Measurements from ENCODE around the gene LRRTM1. TPM values are rescaled to one million over a fixed set of nuclear protein-coding genes. Genes with fewer than 3 reads are reported as not detected.
A peak's percentile ranks its signal among the peaks of the same experiment; 100 is the strongest.

LRRTM1 gene
- polyA plus RNA-seq, 1 donor from 2014 or later: 0.61 TPM

- no peak overlapping the region for H3K27ac ChIP-seq (ENCODE audit: low read length)
- H4K20me1 ChIP-seq (ENCODE audit: insufficient read depth): no peaks in the 10 kb centered on the region
- no peak overlapping the region for H3K4me2 ChIP-seq (ENCODE audit: low read length)
- H3K9me3 ChIP-seq (ENCODE audit: low read length): no peaks in the 10 kb centered on the region
- no peaks in the 10 kb centered on the region for H3F3A ChIP-seq (ENCODE audit: insufficient read depth, low read length, poor library complexity, severe bottlenecking)
- H2AFZ ChIP-seq (ENCODE audit: low read depth, low read length): no peak overlapping the region
- H3K4me3 ChIP-seq (ENCODE audit: low read length): peak overlapping the region; percentile 31
- no peak overlapping the region for H3K9ac ChIP-seq (ENCODE audit: low read length)
- H3K36me3 ChIP-seq (ENCODE audit: insufficient read depth, low read length): no peaks in the 10 kb centered on the region
- peaks cover 46% of the 10 kb centered on the region for H3K27me3 ChIP-seq (ENCODE audit: insufficient read depth, low read depth, low read length)
- no peaks in the 10 kb centered on the region for H3K79me2 ChIP-seq (replicated peaks; ENCODE audit: insufficient read depth, low read length)
- no peak for TF ChIP-seq EP300 (conservative IDR thresholded peaks at IDR 0.05; ENCODE audit: poor library complexity, severe bottlenecking)
- TF ChIP-seq SMC3 (conservative IDR thresholded peaks at IDR 0.05; ENCODE audit: poor library complexity): no peak
- TF ChIP-seq TAF1 (IDR thresholded peaks at IDR 0.05; ENCODE audit: low read depth): no peak
- TF ChIP-seq, protein P1, sequence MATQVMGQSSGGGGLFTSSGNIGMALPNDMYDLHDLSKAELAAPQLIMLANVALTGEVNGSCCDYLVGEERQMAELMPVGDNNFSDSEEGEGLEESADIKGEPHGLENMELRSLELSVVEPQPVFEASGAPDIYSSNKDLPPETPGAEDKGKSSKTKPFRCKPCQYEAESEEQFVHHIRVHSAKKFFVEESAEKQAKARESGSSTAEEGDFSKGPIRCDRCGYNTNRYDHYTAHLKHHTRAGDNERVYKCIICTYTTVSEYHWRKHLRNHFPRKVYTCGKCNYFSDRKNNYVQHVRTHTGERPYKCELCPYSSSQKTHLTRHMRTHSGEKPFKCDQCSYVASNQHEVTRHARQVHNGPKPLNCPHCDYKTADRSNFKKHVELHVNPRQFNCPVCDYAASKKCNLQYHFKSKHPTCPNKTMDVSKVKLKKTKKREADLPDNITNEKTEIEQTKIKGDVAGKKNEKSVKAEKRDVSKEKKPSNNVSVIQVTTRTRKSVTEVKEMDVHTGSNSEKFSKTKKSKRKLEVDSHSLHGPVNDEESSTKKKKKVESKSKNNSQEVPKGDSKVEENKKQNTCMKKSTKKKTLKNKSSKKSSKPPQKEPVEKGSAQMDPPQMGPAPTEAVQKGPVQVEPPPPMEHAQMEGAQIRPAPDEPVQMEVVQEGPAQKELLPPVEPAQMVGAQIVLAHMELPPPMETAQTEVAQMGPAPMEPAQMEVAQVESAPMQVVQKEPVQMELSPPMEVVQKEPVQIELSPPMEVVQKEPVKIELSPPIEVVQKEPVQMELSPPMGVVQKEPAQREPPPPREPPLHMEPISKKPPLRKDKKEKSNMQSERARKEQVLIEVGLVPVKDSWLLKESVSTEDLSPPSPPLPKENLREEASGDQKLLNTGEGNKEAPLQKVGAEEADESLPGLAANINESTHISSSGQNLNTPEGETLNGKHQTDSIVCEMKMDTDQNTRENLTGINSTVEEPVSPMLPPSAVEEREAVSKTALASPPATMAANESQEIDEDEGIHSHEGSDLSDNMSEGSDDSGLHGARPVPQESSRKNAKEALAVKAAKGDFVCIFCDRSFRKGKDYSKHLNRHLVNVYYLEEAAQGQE (IDR thresholded peaks at IDR 0.05; ENCODE audit: borderline replicate concordance): no peak
- TF ChIP-seq POLR2AphosphoS5 (IDR thresholded peaks at IDR 0.05): no peak
- no peak for TF ChIP-seq MXI1 (conservative IDR thresholded peaks at IDR 0.05; ENCODE audit: poor library complexity, severe bottlenecking)
- TF ChIP-seq, protein P2, sequence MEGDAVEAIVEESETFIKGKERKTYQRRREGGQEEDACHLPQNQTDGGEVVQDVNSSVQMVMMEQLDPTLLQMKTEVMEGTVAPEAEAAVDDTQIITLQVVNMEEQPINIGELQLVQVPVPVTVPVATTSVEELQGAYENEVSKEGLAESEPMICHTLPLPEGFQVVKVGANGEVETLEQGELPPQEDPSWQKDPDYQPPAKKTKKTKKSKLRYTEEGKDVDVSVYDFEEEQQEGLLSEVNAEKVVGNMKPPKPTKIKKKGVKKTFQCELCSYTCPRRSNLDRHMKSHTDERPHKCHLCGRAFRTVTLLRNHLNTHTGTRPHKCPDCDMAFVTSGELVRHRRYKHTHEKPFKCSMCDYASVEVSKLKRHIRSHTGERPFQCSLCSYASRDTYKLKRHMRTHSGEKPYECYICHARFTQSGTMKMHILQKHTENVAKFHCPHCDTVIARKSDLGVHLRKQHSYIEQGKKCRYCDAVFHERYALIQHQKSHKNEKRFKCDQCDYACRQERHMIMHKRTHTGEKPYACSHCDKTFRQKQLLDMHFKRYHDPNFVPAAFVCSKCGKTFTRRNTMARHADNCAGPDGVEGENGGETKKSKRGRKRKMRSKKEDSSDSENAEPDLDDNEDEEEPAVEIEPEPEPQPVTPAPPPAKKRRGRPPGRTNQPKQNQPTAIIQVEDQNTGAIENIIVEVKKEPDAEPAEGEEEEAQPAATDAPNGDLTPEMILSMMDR (IDR thresholded peaks at IDR 0.05; ENCODE audit: poor library complexity, severe bottlenecking): no peak
- TF ChIP-seq EZH2 (IDR thresholded peaks at IDR 0.05; ENCODE audit: borderline replicate concordance, insufficient read depth, low read length, poor library complexity, severe bottlenecking): no peak
- no peak for TF ChIP-seq RAD21 (conservative IDR thresholded peaks at IDR 0.05)
- H3K9me2 ChIP-seq (ENCODE audit: insufficient read depth, low read length): no peaks in the 10 kb centered on the region
These were observed 3.6 kb downstream of the LRRTM1 start for GRCh38 chr2:80300954-80301353.

DNA sequence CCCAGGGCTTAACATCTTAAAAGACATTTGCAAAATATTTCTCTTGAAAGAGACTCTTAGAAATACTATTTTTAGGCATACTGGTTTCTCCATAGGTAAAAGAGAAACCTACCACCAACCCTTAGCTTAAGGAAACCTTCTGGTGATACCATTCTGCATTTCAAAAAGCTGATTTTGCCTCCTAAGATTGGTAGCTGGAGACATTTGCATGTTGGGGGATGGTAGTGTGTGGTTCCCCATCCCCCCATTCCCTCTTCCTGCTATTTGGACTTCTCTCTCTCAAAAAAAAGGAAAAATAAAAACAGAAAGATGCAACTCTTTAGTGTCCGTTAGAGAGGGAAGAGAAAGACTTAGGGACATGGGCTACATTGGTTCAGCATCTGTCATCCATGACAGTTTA is 4.2 kb downstream of the LRRTM1 start:
- Histone ChIP-seq H4K20me1 (ENCODE audit: insufficient read depth) (no peaks in the 10 kb centered on the region), H3K27me3 (ENCODE audit: insufficient read depth, low read depth, low read length) (peaks cover 43% of the 10 kb centered on the region), H3F3A (ENCODE audit: insufficient read depth, low read length, poor library complexity, severe bottlenecking) (no peaks in the 10 kb centered on the region), H3K9ac (ENCODE audit: low read length) (no peak overlapping the region), H3K36me3 (ENCODE audit: insufficient read depth, low read length) (no peaks in the 10 kb centered on the region), H3K4me3 (ENCODE audit: low read length) (peak overlapping the region; percentile 31), H3K79me2 (replicated peaks; ENCODE audit: insufficient read depth, low read length) (no peaks in the 10 kb centered on the region), H3K4me2 (ENCODE audit: low read length) (no peak overlapping the region), H3K27ac (ENCODE audit: low read length) (no peak overlapping the region), H3K9me2 (ENCODE audit: insufficient read depth, low read length) (no peaks in the 10 kb centered on the region), H3K9me3 (ENCODE audit: low read length) (no peaks in the 10 kb centered on the region), H2AFZ (ENCODE audit: low read depth, low read length) (no peak overlapping the region)
- no peak for TF ChIP-seq SMC3 (conservative IDR thresholded peaks at IDR 0.05; ENCODE audit: poor library complexity)
- TF ChIP-seq TAF1 (IDR thresholded peaks at IDR 0.05; ENCODE audit: low read depth): no peak
- no peak for TF ChIP-seq EZH2 (IDR thresholded peaks at IDR 0.05; ENCODE audit: borderline replicate concordance, insufficient read depth, low read length, poor library complexity, severe bottlenecking)
- TF ChIP-seq POLR2AphosphoS5 (IDR thresholded peaks at IDR 0.05): no peak
- TF ChIP-seq, protein P2 (IDR thresholded peaks at IDR 0.05; ENCODE audit: poor library complexity, severe bottlenecking): no peak
- no peak for TF ChIP-seq RAD21 (conservative IDR thresholded peaks at IDR 0.05)
- TF ChIP-seq EP300 (conservative IDR thresholded peaks at IDR 0.05; ENCODE audit: poor library complexity, severe bottlenecking): no peak
- TF ChIP-seq, protein P1 (IDR thresholded peaks at IDR 0.05; ENCODE audit: borderline replicate concordance): no peak
- no peak for TF ChIP-seq MXI1 (conservative IDR thresholded peaks at IDR 0.05; ENCODE audit: poor library complexity, severe bottlenecking)
